Esophagus muscularis mucosa (tissue), 4 donors: ENCODE results near the gene NOMO2. TPM values are rescaled to one million over a fixed set of nuclear protein-coding genes. Genes with fewer than 3 reads are reported as not detected.
"Not testable (repeated sequence)": the region's sequence is repeated elsewhere in the genome, so short reads cannot be mapped to it uniquely, and the experiment has no call there.

Source experiments
- DNase-seq: peaks from one replicate; pipeline ENCODE4 v3.0.0-alpha.2; 2017; ENCODE audit errors: extremely low spot score
- H3K27ac ChIP-seq, 4 donors: fragments of 200-600 bp; sonication (generic); replicated peaks in 1 of 4; 1 replicate in 3 of 4; 2 replicates in 1 of 4; pipeline ENCODE4 v1.5.1; 2016 to 2019; ENCODE audit warnings: mild to moderate bottlenecking in 1 of 4
- H3K27me3 ChIP-seq, 4 donors: fragments of 200-600 bp; sonication (generic); one replicate each; pipeline versions ENCODE4 v1.5.1 to v1.6.0; 2016 to 2019
- H3K36me3 ChIP-seq, 4 donors: fragments of 200-600 bp; sonication (generic); one replicate each; pipeline ENCODE4 v1.5.1; 2016 to 2019
- H3K4me1 ChIP-seq, 4 donors: fragments of 200-600 bp; sonication (generic); one replicate each; pipeline ENCODE4 v1.5.1; 2016 to 2019
- H3K4me3 ChIP-seq, 4 donors: fragments of 200-600 bp; sonication (generic); 1 replicate in 2 of 4; 2 replicates in 2 of 4; pipeline ENCODE4 v1.5.1; 2016 to 2019; ENCODE audit warnings: mild to moderate bottlenecking in 4 of 4, moderate library complexity in 1 of 4
- H3K9me3 ChIP-seq, 4 donors: fragments of 200-600 bp; sonication (generic); 1 replicate in 3 of 4; 2 replicates in 1 of 4; pipeline ENCODE4 v1.5.1; 2016 to 2019
- WGBS: methylation state at CpG from one replicate; pipeline ENCODE4 v1.1.5; 2018; 5-methylcytosine and 5-hydroxymethylcytosine counted together
- intact Hi-C: fragments of 100-400 bp; cut with DNase I; formaldehyde crosslinking; loops from one replicate; pipeline ENCODE4 v1.15.1; 2023
- small RNA-seq, 3 donors: library from RNA; depleted of rRNA; stranded (forward); fragments of <200 nt; gene quantifications; one replicate each; pipeline ENCODE3, GENCODE V24; 2016
- total RNA-seq, 4 donors: library from RNA; depleted of rRNA; stranded (reverse); fragments of >200 nt; gene quantifications; one replicate each; pipeline versions ENCODE4 v1.1.0 to v1.2.1, GENCODE V29; 2016

The NOMO2 gene
- total RNA-seq, 4 donors from 2014 or later: 50.4 to 91.6 (median 65.1) TPM

DNA sequence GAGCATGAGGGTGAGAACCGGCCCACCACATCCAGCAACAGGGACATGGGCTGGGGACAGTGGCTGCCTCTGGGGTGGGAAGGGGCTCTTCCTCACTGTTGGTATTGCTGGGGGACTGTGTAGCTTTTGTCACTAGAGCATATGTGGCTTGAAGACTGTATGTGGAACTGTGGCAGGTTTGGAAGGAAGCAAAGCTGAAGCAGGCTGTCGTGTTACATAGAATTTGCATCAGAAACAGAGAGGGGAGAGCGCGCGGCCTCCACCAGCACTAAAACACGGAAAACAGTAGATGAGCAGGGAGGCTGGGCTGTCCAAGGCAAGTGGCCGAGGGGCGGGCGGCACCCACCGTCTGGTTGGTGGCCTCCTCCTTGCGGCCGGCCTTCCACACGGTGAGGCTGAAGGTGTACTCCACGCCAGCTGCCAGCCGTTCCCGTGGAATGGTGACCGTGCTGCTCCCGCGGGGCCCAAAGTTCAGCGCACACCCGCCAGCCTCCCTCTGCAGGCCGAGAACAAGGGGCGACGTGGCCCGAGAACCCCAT lies 177.7 kb downstream of the NOMO2 start:
- intact Hi-C loops, DNase-seq: not testable (repeated sequence)
- WGBS: no CpG with 5 or more reads among the region's 25 CpGs

DNA sequence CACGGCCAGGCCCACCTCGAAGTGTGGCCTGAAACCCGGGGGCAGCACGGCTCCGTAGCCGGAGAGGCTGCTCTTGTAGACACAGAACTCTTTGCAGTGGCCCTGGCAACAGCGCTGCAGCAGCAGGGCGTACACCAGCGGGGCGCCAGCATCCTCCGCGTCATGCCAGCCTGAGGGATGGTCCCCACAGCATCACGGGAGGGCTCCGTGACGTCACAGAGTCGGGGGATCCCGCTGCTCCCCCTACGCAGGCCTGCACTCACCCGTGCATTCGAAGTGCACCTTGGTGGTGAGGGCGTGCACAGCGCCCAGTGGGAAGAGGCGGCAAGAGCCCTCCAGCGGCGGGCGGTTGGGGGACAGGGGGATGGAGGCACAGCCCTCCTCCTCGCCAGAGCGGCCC lies 179.2 kb downstream of the NOMO2 start:
- DNase-seq, H3K27ac ChIP-seq, H3K4me3 ChIP-seq, H3K4me1 ChIP-seq, H3K27me3 ChIP-seq, H3K9me3 ChIP-seq, intact Hi-C loops: not testable (repeated sequence)
- no CpG with 5 or more reads among the region's 28 CpGs for WGBS
- H3K36me3 ChIP-seq: peaks cover 0 to 22% (median 0%) of the 10 kb centered on the region in 4 donors

More for the DNA sequence above, 177.7 kb downstream of the NOMO2 start:
- not testable (repeated sequence) for H3K4me3 ChIP-seq, H3K27me3 ChIP-seq, H3K9me3 ChIP-seq, H3K27ac ChIP-seq, H3K4me1 ChIP-seq
- H3K36me3 ChIP-seq: peaks cover 0 to 22% (median 0%) of the 10 kb centered on the region in 4 donors

Small RNA genes lying within 50 kb of the gene (small RNA-seq; reads per million reads assigned to genes)
- gene MIR3179-3 (0 reads per million in 3 donors), gene MIR3179-4 (0 reads per million in 3 donors), gene MIR3180-3 (0 reads per million in 3 donors), gene MIR3670-3 (0 reads per million in 3 donors), gene MIR3670-4 (0 reads per million in 3 donors), gene MIR6770-3 (0 reads per million in 3 donors), gene RF00019 (0 reads per million in 3 donors)

Other genes starting within 250 kb of the NOMO2 start
- gene NPIPA8, start 225.4 kb downstream of the NOMO2 start, total RNA-seq: 10 to 100 TPM in 1 of 4 donors, not detected in 3; 34.2 TPM
- gene RPS15A, start 228.2 kb upstream of the NOMO2 start, total RNA-seq: 1,000 to 10,000 TPM in 2 of 4 donors, 100 to 1,000 TPM in 2; 356 to 2,439 (median 1,496) TPM
- gene ARL6IP1, start 239.5 kb upstream of the NOMO2 start, total RNA-seq: 100 to 1,000 TPM in 1 of 4 donors, 10 to 100 TPM in 3; 53.4 to 146 (median 91.2) TPM